K562 (cell line): ENCODE results near the gene DNMBP. TPM values are rescaled to one million over a fixed set of nuclear protein-coding genes. Genes with fewer than 3 reads are reported as not detected.

ENCODE experiments used
- CEBPG ChIP-seq, 3 experiments: fragments of 200-800 bp in 1 of 3; sonication (Bioruptor generic) in 1 of 3; sonication (generic) in 1 of 3; formaldehyde crosslinking in 1 of 3; IDR thresholded peaks in 2 of 3; conservative IDR thresholded peaks in 1 of 3; 2 replicates each; pipeline versions ENCODE4 v1.6.1 to v1.8.0; 2016 to 2022; ENCODE audit warnings: missing compliant biosample characterization in 2 of 3, missing genetic modification characterization in 2 of 3, mild to moderate bottlenecking in 1 of 3, missing genetic modification reagents in 1 of 3
- RAD21 ChIP-seq, 2 experiments: fragments of 250-450 bp in 1 of 2; fragments of 450-650 bp in 1 of 2; sonication (Bioruptor Pico) in 1 of 2; formaldehyde crosslinking in 1 of 2; IDR thresholded peaks in 1 of 2; conservative IDR thresholded peaks in 1 of 2; 2 replicates each; pipeline versions ENCODE4 v1.4.0 to v1.8.0; 2020 to 2022; ENCODE audit warnings: mild to moderate bottlenecking in 2 of 2, moderate library complexity in 1 of 2
- RB1 ChIP-seq: fragments of 450-650 bp; IDR thresholded peaks from 2 replicates; pipeline ENCODE4 v1.6.1; 2017; ENCODE audit warnings: low read depth, mild to moderate bottlenecking
- USF1 ChIP-seq: sonication (generic); formaldehyde crosslinking; IDR thresholded peaks from 2 replicates; pipeline ENCODE4 v1.9.0; 2022; ENCODE audit warnings: mild to moderate bottlenecking, missing genetic modification reagents
- ZBTB11 ChIP-seq, 3 experiments: fragments of 200-800 bp in 1 of 3; fragments of 250-450 bp in 1 of 3; fragments of 450-650 bp in 1 of 3; sonication (Bioruptor Pico) in 1 of 3; sonication (Bioruptor generic) in 1 of 3; formaldehyde crosslinking in 1 of 3; IDR thresholded peaks; 2 replicates each; pipeline versions ENCODE4 v1.6.1 to v1.8.0; 2016 to 2022; ENCODE audit warnings: mild to moderate bottlenecking in 2 of 3, missing genetic modification characterization in 2 of 3, missing compliant biosample characterization in 1 of 3, moderate library complexity in 1 of 3
- ZBTB40 ChIP-seq, 2 experiments: fragments of 450-650 bp in 1 of 2; sonication (generic) in 1 of 2; formaldehyde crosslinking in 1 of 2; IDR thresholded peaks; 2 replicates each; pipeline versions ENCODE4 v1.7.1 to v1.9.0; 2016 to 2022; ENCODE audit warnings: inconsistent platforms in 1 of 2, mild to moderate bottlenecking in 1 of 2, missing genetic modification reagents in 1 of 2
- ZNF280A ChIP-seq: fragments of 450-650 bp; IDR thresholded peaks from 2 replicates; pipeline ENCODE4 v1.6.1; 2018; ENCODE audit warnings: mild to moderate bottlenecking, low read depth; ENCODE audit not compliant: partially characterized antibody
- polyA plus RNA-seq, 8 experiments: library from polyadenylated mRNA; depleted of rRNA in 4 of 8; stranded (reverse) in 5 of 8; unstranded in 3 of 8; fragments of >200 nt; fragmentation: Nextera tagmentation in 2 of 8; fragmentation: Illumina TruSeq in 1 of 8; extraction: Ambion mirVana in 2 of 8; extraction: Trizol in 1 of 8; gene quantifications; 2 replicates each; pipeline versions ENCODE4 v1.2.1 to v1.2.3, GENCODE V29; 2011 to 2014; ENCODE audit warnings: inconsistent platforms in 1 of 8, missing spikeins in 1 of 8
- total RNA-seq, 7 experiments: library from RNA; depleted of rRNA in 6 of 7; stranded (reverse); fragments of >200 nt in 6 of 7; fragmentation: Illumina TruSeq in 2 of 7; extraction: Trizol in 2 of 7; gene quantifications; 2 replicates each; pipeline versions ENCODE4 v1.2.1 to v1.2.3, GENCODE V29; 2011 to 2021; ENCODE audit warnings: low replicate concordance in 1 of 7

DNMBP gene
- total and polyA plus RNA-seq, 9 of the 15 experiments (the other 6 are each of a cell fraction or from before 2014, with no cell fraction given) = 0.83 to 3.7 (median 2.2) TPM

GRCh38 chr10:99845837-99846382 lies 163.8 kb downstream of the DNMBP start (continued):
- TF ChIP-seq ZBTB40 (IDR thresholded peaks at IDR 0.05) (peak; percentile 30; the same call in 1 of the 2 replicates), ZBTB40 (CRISPR knock-in tag; IDR thresholded peaks at IDR 0.05) (no peak), RB1 (peak; percentile 27; the same call in 1 of the 2 replicates), ZBTB11 (CRISPR knock-in tag; IDR thresholded peaks at IDR 0.05) (0 out of 6 replicates have a peak, but pooled peaks of 1 of the 3 experiments have one; percentile 57), ZNF280A (no peak), CEBPG (CRISPR knock-in tag; IDR thresholded peaks at IDR 0.05) (peak; percentile 60; the same call in 1 of the 2 replicates), CEBPG (tag; conservative IDR thresholded peaks at IDR 0.05 in 1 of 2, IDR thresholded peaks at IDR 0.05 in 1 of 2) (peak in 1 of 2 experiments; percentile 61; a peak in 2 of 4 replicates), RAD21 (CRISPR knock-in tag; conservative IDR thresholded peaks at IDR 0.05 in 1 of 2, IDR thresholded peaks at IDR 0.05 in 1 of 2) (peak; percentile 84 to 90), USF1 (CRISPR knock-in tag) (no peak)
